ENCODE data around the gene RUFY3.

RUFY3 gene

GRCh38 chr4:70802928-70803580, 81.3 kb downstream of the RUFY3 start:
- DNase-seq (ENCODE audit: low spot score in 2 of 2) (no peak), ATAC-seq (ENCODE audit: low read depth) (no peak)
- Mint-ChIP-seq H3K9me3 (no peaks in the 10 kb centered on the region), H3K27me3 (no peaks in the 10 kb centered on the region), H3K36me3 (peaks cover 10% of the 10 kb centered on the region), H3K27ac (no peak overlapping the region), H3K4me1 (no peaks in the 10 kb centered on the region), H3K4me3 (no peak overlapping the region)

GRCh38 chr4:70808151-70808550, 86.4 kb downstream of the RUFY3 start:
- no peaks in the 10 kb centered on the region for H3K9me3 Mint-ChIP-seq
- H3K4me1 Mint-ChIP-seq = no peaks in the 10 kb centered on the region
- peaks cover 14% of the 10 kb centered on the region for H3K36me3 Mint-ChIP-seq
- peak overlapping the region; percentile 8 for H3K27ac Mint-ChIP-seq
- DNase-seq (ENCODE audit: low spot score in 2 of 2) (no peak), ATAC-seq (ENCODE audit: low read depth) (no peak)
- H3K4me3 Mint-ChIP-seq = no peak overlapping the region
- no peaks in the 10 kb centered on the region for H3K27me3 Mint-ChIP-seq

GRCh38 chr4:70815370-70815769, 93.6 kb downstream of the RUFY3 start:
- Mint-ChIP-seq H3K4me3 (no peak overlapping the region), H3K4me1 (peaks cover 11% of the 10 kb centered on the region), H3K27me3 (no peaks in the 10 kb centered on the region), H3K9me3 (no peaks in the 10 kb centered on the region), H3K36me3 (peaks cover 9% of the 10 kb centered on the region), H3K27ac (no peak overlapping the region)
- no peak for ATAC-seq (ENCODE audit: low read depth)
- no peak for DNase-seq (ENCODE audit: low spot score in 2 of 2)

- no peak for ATAC-seq (ENCODE audit: low read depth)
These were observed 95.1 kb downstream of the RUFY3 start for GRCh38 chr4:70816894-70817293.

GRCh38 chr4:70818173-70818855, 96.5 kb downstream of the RUFY3 start:
- Mint-ChIP-seq H3K27me3 (no peaks in the 10 kb centered on the region), H3K4me3 (no peak overlapping the region), H3K36me3 (peaks cover 18% of the 10 kb centered on the region), H3K9me3 (no peaks in the 10 kb centered on the region), H3K27ac (no peak overlapping the region), H3K4me1 (peaks cover 11% of the 10 kb centered on the region)
- ATAC-seq (ENCODE audit: low read depth) (peak; percentile 62), DNase-seq (ENCODE audit: low spot score in 2 of 2) (no peak)

More at GRCh38 chr4:70816894-70817293, 95.1 kb downstream of the RUFY3 start:
- H3K9me3 Mint-ChIP-seq = no peaks in the 10 kb centered on the region
- no peaks in the 10 kb centered on the region for H3K27me3 Mint-ChIP-seq
- H3K4me3 Mint-ChIP-seq = no peak overlapping the region
- no peak overlapping the region for H3K27ac Mint-ChIP-seq
- H3K4me1 Mint-ChIP-seq = peaks cover 11% of the 10 kb centered on the region
- DNase-seq (ENCODE audit: low spot score in 2 of 2) = no peak
- H3K36me3 Mint-ChIP-seq = peaks cover 12% of the 10 kb centered on the region

GRCh38 chr4:70818921-70819320, 97.2 kb downstream of the RUFY3 start:
- H3K36me3 Mint-ChIP-seq = peaks cover 20% of the 10 kb centered on the region
- no peak overlapping the region for H3K27ac Mint-ChIP-seq
- no peaks in the 10 kb centered on the region for H3K27me3 Mint-ChIP-seq
- peaks cover 11% of the 10 kb centered on the region for H3K4me1 Mint-ChIP-seq
- no peaks in the 10 kb centered on the region for H3K9me3 Mint-ChIP-seq
- DNase-seq (ENCODE audit: low spot score in 2 of 2) (no peak), ATAC-seq (ENCODE audit: low read depth) (no peak)
- no peak overlapping the region for H3K4me3 Mint-ChIP-seq

GRCh38 chr4:70829015-70829414, 107.3 kb downstream of the RUFY3 start:
- peaks cover 38% of the 10 kb centered on the region for H3K36me3 Mint-ChIP-seq
- DNase-seq (ENCODE audit: low spot score in 2 of 2) (no peak), ATAC-seq (ENCODE audit: low read depth) (no peak)
- no peak overlapping the region for H3K27ac Mint-ChIP-seq
- no peak overlapping the region for H3K4me3 Mint-ChIP-seq
- peaks cover 3% of the 10 kb centered on the region for H3K4me1 Mint-ChIP-seq
- no peaks in the 10 kb centered on the region for H3K27me3 Mint-ChIP-seq
- no peaks in the 10 kb centered on the region for H3K9me3 Mint-ChIP-seq

- peaks cover 36% of the 10 kb centered on the region for H3K36me3 Mint-ChIP-seq
- H3K27me3 Mint-ChIP-seq = no peaks in the 10 kb centered on the region
- H3K9me3 Mint-ChIP-seq = no peaks in the 10 kb centered on the region
- ATAC-seq (ENCODE audit: low read depth) = no peak
- no peak overlapping the region for H3K4me3 Mint-ChIP-seq
- no peak overlapping the region for H3K27ac Mint-ChIP-seq
- H3K4me1 Mint-ChIP-seq = peaks cover 3% of the 10 kb centered on the region
- no peak for DNase-seq (ENCODE audit: low spot score in 2 of 2)
These were observed 107.7 kb downstream of the RUFY3 start for GRCh38 chr4:70829492-70829891.

GRCh38 chr4:70830054-70830453, 108.3 kb downstream of the RUFY3 start:
- DNase-seq (ENCODE audit: low spot score in 2 of 2) = no peak
- Mint-ChIP-seq H3K36me3 (peaks cover 37% of the 10 kb centered on the region), H3K4me3 (no peak overlapping the region), H3K4me1 (peaks cover 3% of the 10 kb centered on the region), H3K27me3 (no peaks in the 10 kb centered on the region), H3K27ac (no peak overlapping the region), H3K9me3 (no peaks in the 10 kb centered on the region)
- no peak for ATAC-seq (ENCODE audit: low read depth)

- peaks cover 5% of the 10 kb centered on the region for H3K4me1 Mint-ChIP-seq
- no peak overlapping the region for H3K27ac Mint-ChIP-seq
- ATAC-seq (ENCODE audit: low read depth) = no peak
- H3K36me3 Mint-ChIP-seq = peaks cover 32% of the 10 kb centered on the region
- H3K9me3 Mint-ChIP-seq = no peaks in the 10 kb centered on the region
- no peak for DNase-seq (ENCODE audit: low spot score in 2 of 2)
- no peaks in the 10 kb centered on the region for H3K27me3 Mint-ChIP-seq
- no peak overlapping the region for H3K4me3 Mint-ChIP-seq
These were observed 109.5 kb downstream of the RUFY3 start for GRCh38 chr4:70831293-70831692.

GRCh38 chr4:70833675-70834074, 111.9 kb downstream of the RUFY3 start:
- no peaks in the 10 kb centered on the region for H3K27me3 Mint-ChIP-seq

GRCh38 chr4:70836081-70836480, 114.3 kb downstream of the RUFY3 start:
- Mint-ChIP-seq H3K27ac (no peak overlapping the region), H3K4me1 (peaks cover 15% of the 10 kb centered on the region), H3K27me3 (no peaks in the 10 kb centered on the region), H3K36me3 (peaks cover 22% of the 10 kb centered on the region), H3K4me3 (no peak overlapping the region), H3K9me3 (no peaks in the 10 kb centered on the region)
- DNase-seq (ENCODE audit: low spot score in 2 of 2) (no peak), ATAC-seq (ENCODE audit: low read depth) (no peak)

More at GRCh38 chr4:70833675-70834074, 111.9 kb downstream of the RUFY3 start:
- Mint-ChIP-seq H3K27ac (no peak overlapping the region), H3K36me3 (peaks cover 32% of the 10 kb centered on the region), H3K9me3 (no peaks in the 10 kb centered on the region), H3K4me1 (peaks cover 12% of the 10 kb centered on the region), H3K4me3 (no peak overlapping the region)
- ATAC-seq (ENCODE audit: low read depth) = no peak
- no peak for DNase-seq (ENCODE audit: low spot score in 2 of 2)

GRCh38 chr4:70838204-70838603, 116.4 kb downstream of the RUFY3 start:
- no peaks in the 10 kb centered on the region for H3K9me3 Mint-ChIP-seq
- ATAC-seq (ENCODE audit: low read depth) = no peak

GRCh38 chr4:70838666-70839588, 117.2 kb downstream of the RUFY3 start:
- ATAC-seq (ENCODE audit: low read depth) (peak; percentile 51), DNase-seq (ENCODE audit: low spot score in 2 of 2) (peak; percentile 36 to 52)
- Mint-ChIP-seq H3K4me1 (peaks cover 22% of the 10 kb centered on the region), H3K9me3 (no peaks in the 10 kb centered on the region), H3K27ac (peak overlapping the region; percentile 94), H3K4me3 (peak overlapping the region; percentile 96), H3K36me3 (peaks cover 8% of the 10 kb centered on the region), H3K27me3 (no peaks in the 10 kb centered on the region)

More at GRCh38 chr4:70838204-70838603, 116.4 kb downstream of the RUFY3 start:
- DNase-seq (ENCODE audit: low spot score in 2 of 2) = no peak
- Mint-ChIP-seq H3K36me3 (peaks cover 9% of the 10 kb centered on the region), H3K27me3 (no peaks in the 10 kb centered on the region), H3K27ac (peak overlapping the region; percentile 94), H3K4me1 (peaks cover 21% of the 10 kb centered on the region), H3K4me3 (peak overlapping the region; percentile 96)
